HG03039 (cell line): Measurements from ENCODE around the gene CCND1.

ENCODE experiments used
- ATAC-seq: cut with Tn5 transposase; IDR thresholded peaks from one replicate; pipeline ENCODE4 v1.9.1; 2021; ENCODE audit warnings: mild to moderate bottlenecking, moderate library complexity; ENCODE audit not compliant: unreplicated experiment

The CCND1 gene

GRCh38 chr11:69640260-69640994 lies 529 bp upstream of the CCND1 start:
- ATAC-seq = no peak

- no peak for ATAC-seq
Observed at GRCh38 chr11:69641681-69642548, 959 bp downstream of the CCND1 start.

GRCh38 chr11:69642549-69642912 lies 1.6 kb downstream of the CCND1 start:
- ATAC-seq = no peak

- ATAC-seq = no peak
Observed at GRCh38 chr11:69642913-69643632, 2.1 kb downstream of the CCND1 start.

GRCh38 chr11:69643646-69644045 lies 2.7 kb downstream of the CCND1 start:
- ATAC-seq = no peak

GRCh38 chr11:69644071-69644961 lies 3.4 kb downstream of the CCND1 start:
- no peak for ATAC-seq

- ATAC-seq = no peak
Observed at GRCh38 chr11:69644962-69645675, 4.2 kb downstream of the CCND1 start.

- no peak for ATAC-seq
Observed at GRCh38 chr11:69645801-69646492, 5.0 kb downstream of the CCND1 start.

GRCh38 chr11:69646493-69647389 lies 5.8 kb downstream of the CCND1 start:
- no peak for ATAC-seq

GRCh38 chr11:69647390-69647748 lies 6.4 kb downstream of the CCND1 start:
- no peak for ATAC-seq

GRCh38 chr11:69647761-69648497 lies 7.0 kb downstream of the CCND1 start:
- no peak for ATAC-seq

GRCh38 chr11:69648679-69649575 lies 8.0 kb downstream of the CCND1 start:
- ATAC-seq = no peak

- no peak for ATAC-seq
Observed at GRCh38 chr11:69649576-69649900, 8.6 kb downstream of the CCND1 start.

GRCh38 chr11:69650081-69650831 lies 9.3 kb downstream of the CCND1 start:
- ATAC-seq = no peak

- ATAC-seq = no peak
Observed at GRCh38 chr11:69650832-69651344, 9.9 kb downstream of the CCND1 start.
